Measurements from ENCODE around the gene EMX1.

Gene EMX1

DNA sequence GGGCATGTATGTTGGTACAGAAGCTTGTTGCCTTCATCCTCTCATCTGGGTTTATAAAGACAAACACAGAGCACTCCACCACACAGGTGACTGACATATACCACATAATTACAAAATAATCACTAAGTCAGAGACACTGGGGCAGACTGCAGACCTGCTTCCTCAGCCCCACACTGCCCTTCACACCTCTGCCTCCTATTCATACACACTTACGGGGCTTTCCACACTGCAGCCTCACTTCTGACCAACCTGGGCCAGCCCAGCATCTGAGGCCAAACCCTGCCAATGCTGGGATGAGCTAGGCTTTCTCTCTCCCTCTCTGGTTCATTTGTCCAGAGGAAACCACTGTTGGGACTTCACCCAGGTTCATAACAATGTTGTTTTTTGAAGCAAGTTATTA is 4.5 kb downstream of the EMX1 start:
- H3K4me3 ChIP-seq (replicated peaks; ENCODE audit: insufficient read depth, low read length), result no peak overlapping the region
- H3K27me3 ChIP-seq (ENCODE audit: insufficient read depth, poor library complexity, severe bottlenecking), result peaks cover 91% of the 10 kb centered on the region
- no peak for TF ChIP-seq REST (IDR thresholded peaks at IDR 0.05; ENCODE audit: insufficient replicate concordance, low read depth)
- TF ChIP-seq GABPA (IDR thresholded peaks at IDR 0.05; ENCODE audit: low read depth), result no peak
- no peak for TF ChIP-seq CTCF (IDR thresholded peaks at IDR 0.05; ENCODE audit: insufficient read depth, low read length)
- no peak for TF ChIP-seq SPI1 (IDR thresholded peaks at IDR 0.05; ENCODE audit: borderline replicate concordance, low read depth)
- TF ChIP-seq POLR2AphosphoS5 (IDR thresholded peaks at IDR 0.05; ENCODE audit: low read depth), result no peak
- no peak overlapping the region for H3K27ac ChIP-seq (replicated peaks)
- DNase-seq (ENCODE audit: low read depth in 1 of 2, low spot score in 1 of 2), result no peak

GRCh38 chr2:72923833-72924352 is 6.6 kb downstream of the EMX1 start:
- Histone ChIP-seq H3K4me3 (replicated peaks; ENCODE audit: insufficient read depth, low read length) (no peak overlapping the region), H3K27me3 (ENCODE audit: insufficient read depth, poor library complexity, severe bottlenecking) (peaks cover 96% of the 10 kb centered on the region)

More at GRCh38 chr2:72923833-72924352, 6.6 kb downstream of the EMX1 start:
- no peak for DNase-seq (ENCODE audit: low read depth in 1 of 2, low spot score in 1 of 2)
- TF ChIP-seq REST (IDR thresholded peaks at IDR 0.05; ENCODE audit: insufficient replicate concordance, low read depth) (no peak), GABPA (IDR thresholded peaks at IDR 0.05; ENCODE audit: low read depth) (no peak), CTCF (IDR thresholded peaks at IDR 0.05; ENCODE audit: insufficient read depth, low read length) (no peak), SPI1 (IDR thresholded peaks at IDR 0.05; ENCODE audit: borderline replicate concordance, low read depth) (no peak), POLR2AphosphoS5 (IDR thresholded peaks at IDR 0.05; ENCODE audit: low read depth) (no peak)
- no peak overlapping the region for H3K27ac ChIP-seq (replicated peaks)
